Omental fat pad (tissue), 4 donors: ENCODE data around the gene TECTB. TPM values are rescaled to one million over a fixed set of nuclear protein-coding genes. Genes with fewer than 3 reads are reported as not detected.
A peak's percentile ranks its signal among the peaks of the same experiment; 100 is the strongest.

Experiments
- ATAC-seq: fragments of 150-250 bp; one replicate; pipeline ENCODE4 v1.9.1; 2016; ENCODE audit warnings: mild to moderate bottlenecking, moderate library complexity; ENCODE audit not compliant: low FRiP score
- DNase-seq: peaks from one replicate; pipeline ENCODE4 v3.0.0-alpha.2; 2019; ENCODE audit warnings: low spot score
- total RNA-seq, 4 donors: library from RNA; depleted of rRNA; stranded (reverse); fragments of >200 nt; gene quantifications; one replicate each; pipeline ENCODE4 v1.1.0, GENCODE V29; 2016
- TF ChIP-seq, protein P1 (sequence below), 3 donors: fragments of 450-650 bp; IDR thresholded peaks; one replicate each; pipeline ENCODE4 v1.5.1; 2016 to 2017; ENCODE audit warnings: antibody characterized with exemption in 3 of 3, mild to moderate bottlenecking in 3 of 3, moderate library complexity in 2 of 3

Gene TECTB
- total RNA-seq, 4 donors from 2014 or later = not detected

- no peak for DNase-seq
- ATAC-seq = no peak
These were observed 24.8 kb upstream of the TECTB start for GRCh38 chr10:112258407-112258806.

DNA sequence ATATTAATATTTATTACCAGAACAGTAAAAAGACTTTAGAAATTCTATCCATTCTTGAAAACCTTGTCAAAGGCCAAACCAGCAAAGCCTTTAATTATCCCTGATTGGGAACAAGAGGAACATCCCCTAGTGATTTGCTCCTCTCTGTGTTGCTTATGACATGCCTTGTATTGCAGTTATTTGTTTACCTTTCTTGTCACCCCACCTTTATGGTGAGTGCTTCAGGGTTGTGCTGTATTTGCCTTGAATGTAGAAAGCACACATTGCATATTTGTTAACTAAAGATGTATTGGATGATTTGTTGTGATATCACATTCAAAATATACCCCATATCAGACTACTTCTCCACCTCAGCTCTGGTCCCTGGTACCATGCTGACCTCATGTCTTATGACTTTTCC is 23.5 kb upstream of the TECTB start:
- TF ChIP-seq, protein P1, sequence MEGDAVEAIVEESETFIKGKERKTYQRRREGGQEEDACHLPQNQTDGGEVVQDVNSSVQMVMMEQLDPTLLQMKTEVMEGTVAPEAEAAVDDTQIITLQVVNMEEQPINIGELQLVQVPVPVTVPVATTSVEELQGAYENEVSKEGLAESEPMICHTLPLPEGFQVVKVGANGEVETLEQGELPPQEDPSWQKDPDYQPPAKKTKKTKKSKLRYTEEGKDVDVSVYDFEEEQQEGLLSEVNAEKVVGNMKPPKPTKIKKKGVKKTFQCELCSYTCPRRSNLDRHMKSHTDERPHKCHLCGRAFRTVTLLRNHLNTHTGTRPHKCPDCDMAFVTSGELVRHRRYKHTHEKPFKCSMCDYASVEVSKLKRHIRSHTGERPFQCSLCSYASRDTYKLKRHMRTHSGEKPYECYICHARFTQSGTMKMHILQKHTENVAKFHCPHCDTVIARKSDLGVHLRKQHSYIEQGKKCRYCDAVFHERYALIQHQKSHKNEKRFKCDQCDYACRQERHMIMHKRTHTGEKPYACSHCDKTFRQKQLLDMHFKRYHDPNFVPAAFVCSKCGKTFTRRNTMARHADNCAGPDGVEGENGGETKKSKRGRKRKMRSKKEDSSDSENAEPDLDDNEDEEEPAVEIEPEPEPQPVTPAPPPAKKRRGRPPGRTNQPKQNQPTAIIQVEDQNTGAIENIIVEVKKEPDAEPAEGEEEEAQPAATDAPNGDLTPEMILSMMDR (IDR thresholded peaks at IDR 0.05) = no peak
- no peak for DNase-seq
- ATAC-seq = no peak

More at GRCh38 chr10:112258407-112258806, 24.8 kb upstream of the TECTB start:
- TF ChIP-seq, protein P1 (IDR thresholded peaks at IDR 0.05) = no peak

DNA sequence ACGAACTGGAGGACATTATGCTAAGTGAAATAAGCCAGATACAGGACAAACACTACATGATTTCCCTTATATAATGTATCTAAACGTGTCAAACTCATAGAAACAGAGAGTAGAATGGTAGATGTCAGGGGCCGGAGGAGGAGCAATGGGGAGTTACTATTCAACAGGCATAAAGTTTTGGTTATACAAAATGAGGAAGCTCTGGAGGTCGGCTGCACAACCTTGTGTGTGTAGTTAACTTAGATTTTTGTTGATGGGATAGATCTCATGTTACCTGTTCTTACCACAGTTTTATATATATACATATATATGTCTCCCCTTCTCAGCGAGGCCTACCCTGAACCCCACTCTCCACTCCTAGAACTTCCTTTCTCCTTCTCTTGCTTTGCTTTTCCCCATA is 22.4 kb upstream of the TECTB start:
- TF ChIP-seq, protein P1 (IDR thresholded peaks at IDR 0.05) = no peak
- DNase-seq (no peak), ATAC-seq (no peak)

DNA sequence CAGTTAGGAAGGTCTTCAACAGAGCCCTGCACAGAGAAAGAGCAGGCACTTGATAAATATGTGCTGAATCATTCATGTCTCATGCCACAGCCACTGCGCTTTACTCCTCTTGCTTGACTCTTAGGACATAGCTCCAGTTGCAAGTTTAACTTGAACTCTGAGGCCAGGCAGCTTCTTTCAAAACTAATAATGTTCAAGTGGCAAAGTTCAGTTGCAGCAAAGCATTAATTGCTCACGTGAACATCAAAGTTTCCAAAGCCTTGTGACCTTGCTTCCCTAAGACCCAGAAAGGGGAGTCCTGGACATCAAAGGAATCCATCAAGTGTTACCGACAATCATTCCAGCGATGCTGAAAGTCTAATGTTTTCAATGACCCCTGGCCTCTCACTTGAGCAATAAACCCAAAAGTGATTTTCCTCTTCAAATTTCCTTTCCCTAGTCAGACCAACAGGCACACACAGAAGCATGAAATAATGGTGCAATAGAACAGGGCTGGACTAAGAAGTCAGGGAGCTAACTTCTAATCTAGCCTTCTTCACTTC is 21.8 kb upstream of the TECTB start:
- DNase-seq (no peak), ATAC-seq (peak; percentile 21)
- TF ChIP-seq, protein P1 (IDR thresholded peaks at IDR 0.05) = no peak

DNA sequence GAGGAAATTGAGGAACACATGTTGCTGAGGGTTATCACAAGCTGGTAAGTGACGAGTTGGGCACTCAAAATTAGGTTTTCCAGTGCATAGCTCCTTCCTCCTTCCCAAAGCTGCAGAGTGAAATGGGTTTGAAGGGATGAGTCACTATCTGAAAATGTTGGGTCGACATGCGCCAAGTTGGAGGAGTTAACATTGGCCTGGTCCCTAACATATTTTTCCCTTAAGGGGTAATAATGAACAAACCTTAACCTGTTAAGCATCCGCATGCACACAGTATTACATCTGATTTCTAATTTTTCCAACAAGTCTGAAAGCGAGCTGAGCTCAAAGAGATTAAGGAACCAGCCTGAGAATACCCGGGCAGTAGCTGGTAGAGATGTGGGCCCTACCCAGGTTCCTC is 20.7 kb upstream of the TECTB start:
- no peak for DNase-seq
- peak; percentile 55 for ATAC-seq
- TF ChIP-seq, protein P1 (IDR thresholded peaks at IDR 0.05) = no peak

- no peak for DNase-seq
These were observed 17.5 kb upstream of the TECTB start for GRCh38 chr10:112265745-112266144.

GRCh38 chr10:112269266-112269665 is 13.9 kb upstream of the TECTB start:
- ATAC-seq = no peak
- DNase-seq = no peak
- TF ChIP-seq, protein P1 (IDR thresholded peaks at IDR 0.05) = no peak

More at GRCh38 chr10:112265745-112266144, 17.5 kb upstream of the TECTB start:
- peak; percentile 36 for ATAC-seq
- TF ChIP-seq, protein P1 (IDR thresholded peaks at IDR 0.05) = no peak
